Glomerular endothelial cell (primary cell): ENCODE measurements around the gene MYO7B. TPM values are rescaled to one million over a fixed set of nuclear protein-coding genes. Genes with fewer than 3 reads are reported as not detected.

Experiments used
- DNase-seq: peaks from one replicate; pipeline ENCODE4 v3.0.0-alpha.2; 2011; ENCODE audit warnings: low read depth, low spot score; ENCODE audit errors: extremely low read depth
- total RNA-seq: library from RNA; depleted of rRNA; stranded (reverse); fragments of >200 nt; gene quantifications from 2 replicates; pipeline ENCODE4 v1.2.3, GENCODE V29; 2015

Gene MYO7B
- total RNA-seq, result 0.05 and 1.2 TPM in 2 replicates

- no peak for DNase-seq
Measured at GRCh38 chr2:127535422-127535901, at the start of gene MYO7B. TSS of gene MYO7B (plus strand) at chr2:127535683. CDS start at chr2:127559723, 24,040 bp downstream.

GRCh38 chr2:127485694-127486071 lies 49.8 kb upstream of the MYO7B start:
- no peak for DNase-seq

GRCh38 chr2:127486247-127487058 lies 49.0 kb upstream of the MYO7B start:
- no peak for DNase-seq

DNA sequence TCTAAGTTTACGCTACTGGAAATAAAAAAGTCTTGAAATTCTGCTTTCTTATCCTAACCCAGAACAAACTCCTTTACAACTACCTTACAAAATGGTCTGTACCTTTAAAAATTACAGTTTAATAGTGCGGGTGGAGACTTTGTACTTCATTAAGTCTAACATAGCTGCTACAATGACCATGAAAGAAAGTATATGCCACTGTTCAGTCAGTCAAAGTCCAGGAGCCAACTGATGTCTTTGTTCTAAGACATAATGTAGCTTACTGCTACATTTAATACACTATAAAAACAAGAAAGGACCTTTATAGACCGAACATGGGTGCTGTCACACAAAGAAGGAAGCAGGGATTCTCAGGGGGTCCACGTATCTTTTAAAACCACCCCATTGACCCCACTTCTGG lies 45.2 kb upstream of the MYO7B start:
- DNase-seq, result no peak

DNA sequence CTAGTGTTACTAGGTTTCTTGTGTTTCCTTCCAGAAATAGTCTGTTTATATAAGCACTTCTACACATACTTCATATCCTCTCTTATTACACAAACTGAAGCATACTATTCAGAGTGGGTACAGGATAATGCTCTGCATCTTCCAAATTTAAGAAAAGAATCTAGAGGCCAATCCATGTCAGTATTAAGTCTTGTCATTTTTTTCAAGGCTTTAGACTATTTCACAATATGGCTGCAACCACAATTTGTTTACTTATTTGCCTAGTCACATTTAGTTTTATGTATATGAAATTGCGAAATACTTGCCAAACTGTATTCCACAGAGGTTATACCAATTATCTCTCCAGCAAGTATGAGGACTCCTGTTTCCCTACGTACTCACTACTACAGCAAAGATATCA lies 37.1 kb upstream of the MYO7B start:
- DNase-seq, result no peak

DNA sequence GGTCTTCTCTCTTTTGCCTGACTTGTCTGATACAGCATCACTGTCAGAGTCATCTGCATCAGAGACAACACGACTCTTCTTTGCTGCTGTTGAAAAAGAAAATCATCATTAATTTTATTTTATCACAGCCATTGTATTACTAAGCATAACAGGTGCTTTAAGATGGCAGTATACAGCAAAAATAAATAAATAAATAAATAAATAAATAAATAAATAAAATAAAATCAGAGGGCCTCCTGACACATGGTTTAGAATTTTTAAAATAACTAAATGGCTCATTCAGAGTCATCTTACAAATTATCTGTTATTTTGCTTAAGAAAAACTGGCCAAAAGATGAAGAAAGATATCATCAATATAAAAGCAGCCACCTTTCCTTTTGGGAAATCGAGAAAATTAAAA lies 32.0 kb upstream of the MYO7B start:
- DNase-seq, result no peak

- DNase-seq, result no peak
Measured at GRCh38 chr2:127504552-127505430, 30.7 kb upstream of the MYO7B start.

DNA sequence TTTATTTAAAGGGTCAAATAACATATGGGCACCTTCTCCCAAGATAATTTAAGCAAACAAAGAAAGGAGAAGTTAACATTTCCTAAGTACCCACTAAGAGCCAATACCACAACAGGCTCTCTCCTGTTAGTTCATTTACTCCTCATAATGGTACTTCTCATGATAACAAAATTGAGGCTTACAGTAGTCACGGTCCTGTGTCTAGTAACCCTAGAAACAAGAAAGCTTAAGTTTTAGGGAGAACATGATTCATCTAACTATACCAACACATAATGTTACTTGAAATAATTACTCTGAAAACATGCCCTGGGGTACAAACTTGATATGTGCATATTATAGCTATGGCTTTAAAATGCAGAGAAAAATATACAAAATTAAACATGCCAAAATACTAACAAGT lies 29.0 kb upstream of the MYO7B start:
- no peak for DNase-seq

- DNase-seq, result no peak
Measured at GRCh38 chr2:127508023-127508630, 27.4 kb upstream of the MYO7B start.

DNA sequence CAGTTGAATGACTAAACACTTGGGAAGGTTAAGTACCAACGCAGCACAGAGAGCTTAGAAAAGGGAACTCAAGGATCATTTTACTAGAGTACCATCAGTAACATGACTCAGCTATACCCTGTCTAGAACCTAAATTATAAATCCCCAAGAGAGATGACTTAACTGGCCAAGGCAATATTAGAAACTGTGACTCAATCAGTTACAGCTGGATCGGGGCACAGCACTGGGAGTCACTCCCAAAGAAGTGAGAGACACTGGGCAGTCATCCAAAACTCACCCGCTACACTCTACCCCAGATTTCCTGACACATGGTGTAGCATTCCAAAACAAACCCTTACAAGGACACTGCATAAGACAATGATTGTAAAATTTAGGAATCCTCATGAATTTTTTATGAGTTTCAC lies 26.9 kb upstream of the MYO7B start:
- DNase-seq, result peak; percentile 78

GRCh38 chr2:127510073-127510472 lies 25.4 kb upstream of the MYO7B start:
- DNase-seq, result no peak

GRCh38 chr2:127511090-127511695 lies 24.3 kb upstream of the MYO7B start:
- DNase-seq, result no peak

DNA sequence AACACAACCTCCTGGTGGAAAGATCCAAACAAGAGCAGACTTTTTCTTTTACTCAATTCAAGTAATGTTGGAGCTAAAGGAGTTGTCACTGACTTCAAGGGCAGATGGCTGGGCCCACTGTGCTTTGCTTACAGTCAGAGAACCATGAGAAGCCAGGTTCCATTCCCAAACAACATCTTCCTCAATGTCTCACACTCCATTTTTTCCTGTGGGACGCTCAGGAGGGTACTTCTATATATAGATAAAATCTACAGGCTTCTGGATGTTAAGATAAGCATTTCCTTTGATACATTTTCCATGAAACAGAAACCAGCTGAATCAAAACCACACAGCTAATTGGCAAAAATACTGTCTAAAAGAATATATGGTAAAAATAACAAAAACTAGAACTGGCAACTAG lies 23.6 kb upstream of the MYO7B start:
- DNase-seq, result no peak

- no peak for DNase-seq
Measured at GRCh38 chr2:127512362-127512761, 23.1 kb upstream of the MYO7B start.

GRCh38 chr2:127514076-127514475 lies 21.4 kb upstream of the MYO7B start:
- DNase-seq, result no peak

DNA sequence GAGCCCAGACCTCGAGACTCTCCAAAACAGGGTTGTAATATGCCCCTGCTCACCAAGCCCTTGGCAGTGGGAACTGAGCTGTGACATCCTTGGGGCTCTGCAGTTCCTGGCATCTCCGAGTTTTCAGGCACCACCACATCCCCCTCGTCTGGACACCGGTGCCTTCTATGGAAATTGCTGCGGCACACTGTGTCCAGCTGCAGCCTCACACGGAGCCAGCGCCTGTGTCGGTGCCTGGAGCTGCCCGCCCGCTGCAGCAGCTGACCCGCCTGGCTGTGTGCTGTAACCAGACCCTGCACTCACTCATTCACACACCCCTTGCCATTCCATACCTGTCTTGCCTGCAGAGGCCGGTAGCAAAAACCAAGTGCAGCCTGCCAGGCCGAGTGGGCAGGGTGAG lies 21.0 kb upstream of the MYO7B start:
- DNase-seq, result no peak

DNA sequence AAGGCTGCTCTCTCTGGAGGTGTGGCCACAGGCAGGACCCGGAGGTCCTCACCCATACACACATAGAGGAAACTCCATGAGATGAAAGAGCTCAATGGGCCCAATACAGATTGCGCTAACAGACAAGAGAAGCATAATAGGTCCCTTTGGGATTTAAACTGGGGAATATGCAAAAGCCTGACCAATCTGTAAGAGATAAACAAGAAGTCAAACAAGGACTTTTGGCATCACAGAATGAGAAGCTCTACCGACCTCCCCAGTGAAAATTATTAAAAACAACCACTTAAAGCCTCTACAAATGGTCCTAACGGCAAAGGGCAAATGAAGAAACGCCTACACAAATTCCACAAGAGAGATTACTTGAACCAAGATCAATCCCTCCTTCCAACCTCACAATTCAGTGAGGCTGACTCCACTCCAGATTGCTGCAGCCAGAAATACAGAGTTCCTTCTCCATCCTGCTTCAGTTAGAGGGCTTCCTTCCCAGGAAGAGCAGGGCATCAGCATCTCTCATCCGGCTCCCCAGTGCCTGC lies 20.0 kb upstream of the MYO7B start:
- DNase-seq, result no peak

GRCh38 chr2:127516041-127516762 lies 19.3 kb upstream of the MYO7B start:
- no peak for DNase-seq

DNA sequence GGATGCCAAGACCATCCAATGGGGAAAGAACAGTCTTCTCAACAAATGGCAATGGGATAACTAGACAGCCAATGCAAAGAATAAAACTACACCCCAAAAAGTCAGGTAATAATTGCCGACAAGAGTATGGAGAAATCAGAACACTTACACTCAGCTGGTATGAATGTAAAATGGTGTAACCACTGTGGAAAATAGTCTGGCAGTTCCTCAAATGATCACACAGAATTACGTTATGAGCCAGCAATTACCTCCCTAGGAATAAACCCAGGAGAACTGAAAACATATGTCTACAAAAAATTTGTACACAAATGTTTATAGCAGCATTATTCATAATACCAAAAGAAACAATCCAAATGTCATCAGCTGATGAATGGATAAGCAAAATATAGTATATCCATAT lies 18.0 kb upstream of the MYO7B start:
- no peak for DNase-seq

DNA sequence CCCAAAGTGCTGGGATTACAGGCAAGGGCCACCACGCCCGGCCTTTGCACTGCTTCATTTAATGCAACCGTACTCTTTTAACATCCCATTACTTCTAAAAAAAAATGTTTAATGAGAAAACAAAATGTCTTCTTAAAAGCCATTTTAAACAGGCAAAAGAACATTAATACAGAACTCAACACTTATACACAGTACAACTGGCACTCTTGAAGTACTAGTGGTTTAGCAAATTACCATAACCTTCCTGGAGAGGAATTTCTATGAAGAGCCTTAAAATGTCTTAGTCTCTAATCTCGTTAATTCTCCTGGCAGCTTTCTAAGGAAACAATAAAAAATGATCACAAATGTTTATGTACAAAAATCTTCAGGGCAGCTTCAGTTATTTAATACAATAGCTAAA lies 15.1 kb upstream of the MYO7B start:
- no peak for DNase-seq
